ENCODE data around the gene SEC16B. TPM values are rescaled to one million over a fixed set of nuclear protein-coding genes. Genes with fewer than 3 reads are reported as not detected.

SEC16B gene
- total and polyA plus RNA-seq, 10 donors: 2.9 to 15.4 (median 7.8) TPM

Small RNA genes within 50 kb of the gene (small RNA-seq; reads per million reads assigned to genes)
- 0 reads per million in 4 donors for gene AL359075.1

Other genes starting within 250 kb of the SEC16B start
- gene RASAL2, start 124.0 kb upstream of the SEC16B start, total RNA-seq: 10 to 100 TPM in 6 of 7 donors, 1 to 10 TPM in 1; 9.1 to 24.4 (median 15.9) TPM
- 1 to 10 TPM in 1 of 3 donors, under 1 TPM in 2; 0.42 to 1.4 (median 0.50) TPM for gene RASAL2, start 124.0 kb upstream of the SEC16B start, polyA plus RNA-seq